Endothelial cell of umbilical vein (primary cell): ENCODE results near the gene CTSA. TPM values are rescaled to one million over a fixed set of nuclear protein-coding genes. Genes with fewer than 3 reads are reported as not detected.
A peak's percentile ranks its signal among the peaks of the same experiment; 100 is the strongest.

ENCODE experiments used
- BruUV-seq: library from RNA; stranded (reverse); fragments of 400-500 nt; replicated peaks from 2 replicates; lab custom pipeline; 2021; lab: Mats Ljungman, UMichigan
- CTCF ChIA-PET: fragments of 300-600, 350-600 bp; sonication (Branson Sonifier 250); formaldehyde crosslinking; loops from one replicate; lab custom pipeline; 2021; ENCODE audit warnings: antibody characterized with exemption, inconsistent platforms; lab: Charles Lee
- POLR2A ChIA-PET: fragments of 300-600, 350-600 bp; sonication (Branson Sonifier 250); formaldehyde crosslinking; loops from one replicate; lab custom pipeline; 2021; ENCODE audit warnings: antibody characterized with exemption, inconsistent platforms; lab: Charles Lee
- DNase-seq: peaks from one replicate; pipeline ENCODE4 v3.0.0-alpha.2; 2011; ENCODE audit warnings: low read depth, low spot score
- FAIRE-seq: peaks from 2 replicates; lab custom pipeline; 2011; peaks lifted over from hg19 to GRCh38; lab: Jason Lieb, UNC
- H2AFZ ChIP-seq: 2 replicates; pipeline ENCODE4 v1.6.0; 2012; ENCODE audit warnings: low read depth, low read length, control low read depth, inconsistent platforms
- H3K27ac ChIP-seq: 2 replicates; pipeline ENCODE4 v1.5.1; 2011; ENCODE audit warnings: low read depth, mild to moderate bottlenecking, control low read depth, low read length, moderate library complexity; ENCODE audit not compliant: insufficient read depth
- H3K27me3 ChIP-seq, 2 experiments: 2 replicates each; pipeline versions ENCODE4 v1.6.0 to v1.6.1; 2011; ENCODE audit warnings: low read length in 2 of 2, mixed read lengths in 1 of 2; ENCODE audit not compliant: control insufficient read depth in 2 of 2, insufficient read depth in 2 of 2
- H3K36me3 ChIP-seq, 2 experiments: 2 replicates in 1 of 2; 3 replicates in 1 of 2; pipeline ENCODE4 v1.5.1; 2011; ENCODE audit warnings: low read length in 2 of 2, mild to moderate bottlenecking in 1 of 2, moderate library complexity in 1 of 2; ENCODE audit not compliant: control insufficient read depth in 2 of 2, insufficient read depth in 2 of 2; ENCODE audit errors: extremely low read depth in 1 of 2
- H3K4me1 ChIP-seq: 3 replicates; pipeline ENCODE4 v1.5.1; 2011; ENCODE audit warnings: mild to moderate bottlenecking, low read length; ENCODE audit not compliant: control insufficient read depth, insufficient read depth; ENCODE audit errors: extremely low read depth
- H3K4me2 ChIP-seq: 2 replicates; pipeline ENCODE4 v1.6.1; 2011; ENCODE audit warnings: low read length, control low read depth, mixed read lengths; ENCODE audit not compliant: insufficient read depth
- H3K4me3 ChIP-seq, 3 experiments: fragments of 200-600 bp in 1 of 3; sonication (generic), shearing (Covaris generic) in 1 of 3; replicated peaks in 1 of 3; 2 replicates each; pipeline ENCODE4 v1.5.1; 2011 to 2016; ENCODE audit warnings: control low read depth in 3 of 3, low read length in 3 of 3, mild to moderate bottlenecking in 2 of 3, inconsistent platforms in 1 of 3, low read depth in 1 of 3, moderate library complexity in 1 of 3; ENCODE audit not compliant: insufficient read depth in 1 of 3
- H3K79me2 ChIP-seq: 2 replicates; pipeline ENCODE4 v1.6.0; 2012; ENCODE audit warnings: low read length, inconsistent platforms; ENCODE audit not compliant: control insufficient read depth, insufficient read depth
- H3K9ac ChIP-seq: replicated peaks from 2 replicates; pipeline ENCODE3; 2011; ENCODE audit warnings: low read length, control low read depth; ENCODE audit not compliant: insufficient read depth; ENCODE audit errors: extremely low read depth
- H3K9me1 ChIP-seq: replicated peaks from 3 replicates; pipeline ENCODE4 v1.6.0; 2011; ENCODE audit warnings: mild to moderate bottlenecking, low read length; ENCODE audit not compliant: control insufficient read depth, insufficient read depth; ENCODE audit errors: extremely low read depth
- H3K9me3 ChIP-seq: replicated peaks from 2 replicates; pipeline ENCODE4 v1.5.1; 2012; ENCODE audit warnings: low read length, inconsistent platforms; ENCODE audit not compliant: control insufficient read depth, insufficient read depth
- H4K20me1 ChIP-seq: replicated peaks from 2 replicates; pipeline ENCODE3; 2011; ENCODE audit warnings: mild to moderate bottlenecking, low read length; ENCODE audit not compliant: control insufficient read depth, insufficient read depth; ENCODE audit errors: extremely low read depth
- EZH2 ChIP-seq: IDR thresholded peaks from 2 replicates; pipeline ENCODE4 v1.6.1; 2012; ENCODE audit warnings: borderline replicate concordance, low read depth, mild to moderate bottlenecking, moderate library complexity, low read length, inconsistent platforms; ENCODE audit not compliant: severe bottlenecking
- FOS ChIP-seq: IDR thresholded peaks from 2 replicates; pipeline ENCODE4 v1.6.1; 2011; ENCODE audit warnings: mild to moderate bottlenecking, low read length, moderate library complexity, borderline replicate concordance; ENCODE audit not compliant: insufficient read depth
- GATA2 ChIP-seq: IDR thresholded peaks from 2 replicates; pipeline ENCODE4 v1.7.0; 2011; ENCODE audit warnings: low read depth, mild to moderate bottlenecking, moderate library complexity, mixed read lengths, low read length; ENCODE audit not compliant: insufficient read length, insufficient read depth
- MAX ChIP-seq: IDR thresholded peaks from 2 replicates; pipeline ENCODE4 v1.6.1; 2011; ENCODE audit not compliant: insufficient read depth, insufficient read length
- MYC ChIP-seq: IDR thresholded peaks from one replicate; pipeline ENCODE4 v1.6.1; 2011; ENCODE audit warnings: mild to moderate bottlenecking, low read depth, low read length
- POLR2A ChIP-seq: IDR thresholded peaks from 2 replicates; pipeline ENCODE4 v1.6.1; 2012; ENCODE audit warnings: low read depth, mild to moderate bottlenecking, control low read depth, low read length
- POLR2AphosphoS5 ChIP-seq: IDR thresholded peaks from 2 replicates; pipeline ENCODE4 v1.6.1; 2012; ENCODE audit warnings: low read depth, mild to moderate bottlenecking, control low read depth, low read length, moderate library complexity; ENCODE audit not compliant: insufficient read depth
- dilution Hi-C: fragments of 300-500 bp; cut with MboI; formaldehyde crosslinking; loops from one replicate; pipeline ENCODE4 v1.15.0; 2019; ENCODE audit warnings: low sequenced_read_pairs; ENCODE audit not compliant: extremely low pct_ligation_motif_present
- intact Hi-C: fragments of 100-400 bp; cut with micrococcal nuclease; formaldehyde crosslinking; loops from one replicate; pipeline ENCODE4 v1.10.0; 2022
- polyA plus RNA-seq, 4 experiments: library from polyadenylated mRNA; depleted of rRNA in 3 of 4; stranded (reverse) in 3 of 4; unstranded in 1 of 4; fragments of >200 nt; gene quantifications; 2 replicates each; pipeline versions ENCODE4 v1.2.1 to v1.2.3, GENCODE V29; 2011 to 2012; ENCODE audit warnings: missing spikeins in 1 of 4
- total RNA-seq: library from RNA; stranded (reverse); gene quantifications from 2 replicates; pipeline ENCODE4 v1.2.3, GENCODE V29; 2021
- TF ChIP-seq, protein P1 (sequence below), 2 donors: IDR thresholded peaks; 1 replicate in 1 of 2; 2 replicates in 1 of 2; pipeline ENCODE4 v1.5.1; 2011; ENCODE audit warnings: low read length in 2 of 2, mild to moderate bottlenecking in 2 of 2, moderate library complexity in 2 of 2, control low read depth in 1 of 2, inconsistent platforms in 1 of 2, low read depth in 1 of 2; ENCODE audit not compliant: insufficient read depth in 1 of 2; ENCODE audit errors: extremely low read depth in 1 of 2

Gene CTSA
- total and polyA plus RNA-seq, 2 donors (not counting 3 experiments of a cell fraction or from before 2014, with no cell fraction given), result 169 to 409 TPM

- DNase-seq, result no peak
- no peaks in the 10 kb centered on the region for H3K9me1 ChIP-seq
- intact Hi-C loops (loop anchor here (1.0 to 2.0 kb wide), 5 partner anchors 38 to 111 kb away; partner anchors contain the start of genes ACOT8, ZNF335, ZSWIM1 and ZSWIM3), dilution Hi-C loops (no loop called here)
- no peaks in the 10 kb centered on the region for H3K9me3 ChIP-seq
- peak overlapping the region; percentile 82 for H3K4me2 ChIP-seq
- FAIRE-seq, result no peak
- ChIA-PET POLR2A (interaction anchor here (0.6 to 2.9 kb wide), 12 partner anchors 9 to 74 kb away, joined by 3 to 26 read pairs (median 8); partner anchors contain the start of genes CTSA, NEURL2, PLTP and ZSWIM1), CTCF (interaction anchor here (0.8 to 4.9 kb wide), 13 partner anchors 8 to 110 kb away, joined by 3 to 50 read pairs (median 5); partner anchors contain the start of genes CTSA, NEURL2, PLTP and ZSWIM1)
- H3K4me3 ChIP-seq, result peak overlapping the region; percentile 26 to 97 (median 84)
- H4K20me1 ChIP-seq, result no peaks in the 10 kb centered on the region
- peaks cover 14% of the 10 kb centered on the region for H3K4me1 ChIP-seq
- H3K36me3 ChIP-seq, result peaks cover 3 to 13% of the 10 kb centered on the region in 2 experiments
- H3K27me3 ChIP-seq, result no peaks in the 10 kb centered on the region
- H3K79me2 ChIP-seq, result peaks cover 20% of the 10 kb centered on the region
- no TSS peak for BruUV-seq
- H2AFZ ChIP-seq, result no peak overlapping the region
- peak overlapping the region; percentile 89 for H3K27ac ChIP-seq
- TF ChIP-seq POLR2AphosphoS5, result no peak
- no peak for TF ChIP-seq EZH2
- no peak for TF ChIP-seq POLR2A
- TF ChIP-seq FOS, result no peak
- TF ChIP-seq MYC, result no peak
- TF ChIP-seq, protein P1, sequence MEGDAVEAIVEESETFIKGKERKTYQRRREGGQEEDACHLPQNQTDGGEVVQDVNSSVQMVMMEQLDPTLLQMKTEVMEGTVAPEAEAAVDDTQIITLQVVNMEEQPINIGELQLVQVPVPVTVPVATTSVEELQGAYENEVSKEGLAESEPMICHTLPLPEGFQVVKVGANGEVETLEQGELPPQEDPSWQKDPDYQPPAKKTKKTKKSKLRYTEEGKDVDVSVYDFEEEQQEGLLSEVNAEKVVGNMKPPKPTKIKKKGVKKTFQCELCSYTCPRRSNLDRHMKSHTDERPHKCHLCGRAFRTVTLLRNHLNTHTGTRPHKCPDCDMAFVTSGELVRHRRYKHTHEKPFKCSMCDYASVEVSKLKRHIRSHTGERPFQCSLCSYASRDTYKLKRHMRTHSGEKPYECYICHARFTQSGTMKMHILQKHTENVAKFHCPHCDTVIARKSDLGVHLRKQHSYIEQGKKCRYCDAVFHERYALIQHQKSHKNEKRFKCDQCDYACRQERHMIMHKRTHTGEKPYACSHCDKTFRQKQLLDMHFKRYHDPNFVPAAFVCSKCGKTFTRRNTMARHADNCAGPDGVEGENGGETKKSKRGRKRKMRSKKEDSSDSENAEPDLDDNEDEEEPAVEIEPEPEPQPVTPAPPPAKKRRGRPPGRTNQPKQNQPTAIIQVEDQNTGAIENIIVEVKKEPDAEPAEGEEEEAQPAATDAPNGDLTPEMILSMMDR (IDR thresholded peaks at IDR 0.05; ENCODE audit: extremely low read depth in 1 of 2, insufficient read depth in 1 of 2, low read depth in 1 of 2, low read length in 2 of 2), result no peak
- TF ChIP-seq MAX, result no peak
- no peak for TF ChIP-seq GATA2
- peak overlapping the region; percentile 98 for H3K9ac ChIP-seq
These were observed 43.0 kb downstream of the CTSA start for GRCh38 chr20:45934046-45934585.
